ENCODE results near the gene SH3BP2.

DNA sequence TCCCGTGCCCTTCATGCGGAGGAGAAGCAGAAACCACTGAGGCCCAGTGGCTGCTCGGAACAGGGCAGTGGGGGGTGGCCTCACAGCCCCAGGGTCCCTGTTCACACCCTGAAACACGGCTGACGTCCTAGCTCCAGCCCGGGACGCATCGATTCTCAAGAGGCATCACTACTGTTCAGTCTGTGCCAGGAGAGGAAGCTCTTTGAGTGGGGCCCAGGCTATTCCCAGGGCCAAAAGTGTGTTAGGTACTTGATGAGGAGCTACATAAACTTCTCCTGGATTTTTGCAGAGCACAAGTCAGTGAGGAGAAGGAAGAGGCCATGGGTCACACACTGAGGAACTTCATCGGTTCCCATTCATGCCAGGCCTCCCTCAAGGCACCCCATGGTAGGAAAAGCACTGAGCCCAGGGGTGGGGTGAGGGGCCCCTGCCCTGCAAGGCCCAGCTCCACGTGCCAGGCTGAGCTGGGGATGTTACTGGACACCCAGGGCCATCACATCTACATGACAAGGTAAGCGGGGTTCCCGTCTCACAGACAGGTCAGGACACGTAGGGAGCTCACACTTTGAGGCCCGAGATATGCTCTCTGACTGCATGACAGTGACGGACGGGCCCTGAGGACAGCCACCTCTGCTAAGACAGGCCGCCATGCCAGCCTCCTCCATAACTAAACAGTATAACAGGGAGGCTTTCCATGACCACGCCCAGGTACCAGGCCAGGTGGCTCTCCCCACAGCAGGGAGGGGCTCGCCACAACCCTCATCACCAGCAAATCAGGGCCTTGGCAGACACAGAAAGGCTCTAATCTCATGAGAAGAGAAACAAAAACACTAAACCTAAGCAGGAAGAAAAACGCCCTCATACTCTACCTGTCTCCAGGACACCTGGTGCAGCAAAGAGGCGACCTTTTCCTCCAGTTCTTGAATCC, 49.1 kb upstream of the SH3BP2 start:
- TF ChIP-seq EZH2 (IDR thresholded peaks at IDR 0.05; ENCODE audit: low read length, unreplicated experiment) (no peak), CTCF (conservative IDR thresholded peaks at IDR 0.05; ENCODE audit: low read depth, low read length) (no peak)

All from PC-3 (cell line).